Measurements from ENCODE around the gene CDH4.

DNA sequence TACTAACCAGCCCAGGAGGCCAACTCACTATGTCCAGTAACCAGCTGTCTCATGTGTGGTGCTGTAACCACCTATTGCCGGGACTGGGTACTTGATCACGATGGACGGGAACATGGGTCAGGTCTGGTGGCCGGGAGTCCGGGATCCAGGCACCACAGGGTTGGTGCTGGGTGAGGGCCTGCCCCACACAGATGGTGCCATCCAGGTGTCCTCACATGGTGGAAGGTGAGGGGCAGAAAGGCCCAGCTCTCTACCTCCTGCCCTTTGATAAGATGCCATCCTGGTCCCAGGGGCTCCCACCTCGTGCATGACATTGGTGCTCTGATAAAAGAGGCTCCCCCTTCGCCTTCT lies 697.3 kb downstream of the CDH4 start:
- TF ChIP-seq, protein P1, sequence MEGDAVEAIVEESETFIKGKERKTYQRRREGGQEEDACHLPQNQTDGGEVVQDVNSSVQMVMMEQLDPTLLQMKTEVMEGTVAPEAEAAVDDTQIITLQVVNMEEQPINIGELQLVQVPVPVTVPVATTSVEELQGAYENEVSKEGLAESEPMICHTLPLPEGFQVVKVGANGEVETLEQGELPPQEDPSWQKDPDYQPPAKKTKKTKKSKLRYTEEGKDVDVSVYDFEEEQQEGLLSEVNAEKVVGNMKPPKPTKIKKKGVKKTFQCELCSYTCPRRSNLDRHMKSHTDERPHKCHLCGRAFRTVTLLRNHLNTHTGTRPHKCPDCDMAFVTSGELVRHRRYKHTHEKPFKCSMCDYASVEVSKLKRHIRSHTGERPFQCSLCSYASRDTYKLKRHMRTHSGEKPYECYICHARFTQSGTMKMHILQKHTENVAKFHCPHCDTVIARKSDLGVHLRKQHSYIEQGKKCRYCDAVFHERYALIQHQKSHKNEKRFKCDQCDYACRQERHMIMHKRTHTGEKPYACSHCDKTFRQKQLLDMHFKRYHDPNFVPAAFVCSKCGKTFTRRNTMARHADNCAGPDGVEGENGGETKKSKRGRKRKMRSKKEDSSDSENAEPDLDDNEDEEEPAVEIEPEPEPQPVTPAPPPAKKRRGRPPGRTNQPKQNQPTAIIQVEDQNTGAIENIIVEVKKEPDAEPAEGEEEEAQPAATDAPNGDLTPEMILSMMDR (conservative IDR thresholded peaks at IDR 0.05) = no peak
- no peak for TF ChIP-seq ZFX (IDR thresholded peaks at IDR 0.05)

Data from C4-2B (cell line).